Stimulated activated CD4-positive, alpha-beta T cell treated with anti-CD3 and anti-CD28 coated beads, Interleukin-12 subunit alpha, Interleukin-12 subunit beta, amount 100 ng/mL, for 48 hours (primary cell): ENCODE data around the gene YWHAE.
"Not testable (repeated sequence)": the region's sequence is repeated elsewhere in the genome, so short reads cannot be mapped to it uniquely, and the experiment has no call there.

ENCODE experiments used
- DNase-seq, 3 donors: peaks; one replicate each; pipeline ENCODE4 v3.0.0-alpha.2; 2020; ENCODE audit warnings: low read depth in 2 of 3, low spot score in 1 of 3

Gene YWHAE

GRCh38 chr17:1413281-1413791, 13.3 kb upstream of the YWHAE start:
- DNase-seq = no peak

GRCh38 chr17:1412185-1413110, 12.4 kb upstream of the YWHAE start:
- DNase-seq = no peak

- no peak for DNase-seq
These were observed 2.2 kb upstream of the YWHAE start for GRCh38 chr17:1402262-1402586.

GRCh38 chr17:1398931-1399678, 917 bp downstream of the YWHAE start:
- peak in 2 of 3 donors; percentile 23 to 53 for DNase-seq

GRCh38 chr17:1398028-1398427, 2.0 kb downstream of the YWHAE start:
- DNase-seq = no peak

GRCh38 chr17:1395876-1396665, 4.0 kb downstream of the YWHAE start:
- DNase-seq = not testable (repeated sequence)

- no peak for DNase-seq
These were observed 8.4 kb downstream of the YWHAE start for GRCh38 chr17:1391577-1391976.

GRCh38 chr17:1390432-1391367, 9.3 kb downstream of the YWHAE start:
- DNase-seq = no peak

- DNase-seq = not testable (repeated sequence)
These were observed 12.4 kb downstream of the YWHAE start for GRCh38 chr17:1387490-1388227.

GRCh38 chr17:1386675-1387190, 13.3 kb downstream of the YWHAE start:
- not testable (repeated sequence) for DNase-seq

- DNase-seq = no peak
These were observed 13.8 kb downstream of the YWHAE start for GRCh38 chr17:1386265-1386664.

GRCh38 chr17:1385861-1386260, 14.2 kb downstream of the YWHAE start:
- DNase-seq = no peak

- DNase-seq = no peak
These were observed 15.1 kb downstream of the YWHAE start for GRCh38 chr17:1384905-1385435.

GRCh38 chr17:1379930-1380313, 20.1 kb downstream of the YWHAE start:
- no peak for DNase-seq

- DNase-seq = no peak
These were observed 20.7 kb downstream of the YWHAE start for GRCh38 chr17:1379208-1379929.

GRCh38 chr17:1378476-1378860, 21.6 kb downstream of the YWHAE start:
- DNase-seq = not testable (repeated sequence)

GRCh38 chr17:1377334-1377733, 22.7 kb downstream of the YWHAE start:
- no peak for DNase-seq

GRCh38 chr17:1376061-1376460, 24.0 kb downstream of the YWHAE start:
- DNase-seq = no peak
